Activated CD4-positive, CD25-positive, alpha-beta regulatory T cell treated with anti-CD3 and anti-CD28 coated beads, Interleukin-2, amount 50 U/mL, for 24 hours (primary cell): ENCODE results near the gene TP53TG5.

ENCODE experiments used
- ATAC-seq, 2 donors: fragments of 150-1000 bp; cut with Tn5 transposase; one replicate each; pipeline ENCODE4 v1.10.0; 2021; ENCODE audit warnings: mild to moderate bottlenecking in 1 of 2, moderate library complexity in 1 of 2

Gene TP53TG5

GRCh38 chr20:45405571-45406259, 27.6 kb upstream of the TP53TG5 start:
- ATAC-seq = peak; percentile 32

DNA sequence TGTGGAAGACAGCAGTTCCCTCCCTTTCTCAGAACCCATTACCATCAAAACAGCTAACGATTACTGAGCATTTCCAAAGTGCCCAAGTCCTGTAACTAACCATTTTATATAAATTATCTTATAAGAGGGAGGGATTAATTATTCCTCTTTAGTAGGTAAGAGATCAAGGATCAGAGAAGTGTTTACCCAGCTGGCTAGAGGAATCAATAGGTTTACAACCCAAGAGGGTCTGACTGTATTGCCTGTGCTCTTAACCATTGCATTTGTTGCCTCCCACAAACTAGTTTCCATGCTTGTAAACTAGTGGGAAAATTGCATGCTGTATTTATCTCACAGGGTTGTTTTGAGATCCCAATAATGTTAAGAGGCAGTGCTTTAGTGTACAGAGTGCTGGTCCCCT, 26.3 kb upstream of the TP53TG5 start:
- no peak for ATAC-seq

DNA sequence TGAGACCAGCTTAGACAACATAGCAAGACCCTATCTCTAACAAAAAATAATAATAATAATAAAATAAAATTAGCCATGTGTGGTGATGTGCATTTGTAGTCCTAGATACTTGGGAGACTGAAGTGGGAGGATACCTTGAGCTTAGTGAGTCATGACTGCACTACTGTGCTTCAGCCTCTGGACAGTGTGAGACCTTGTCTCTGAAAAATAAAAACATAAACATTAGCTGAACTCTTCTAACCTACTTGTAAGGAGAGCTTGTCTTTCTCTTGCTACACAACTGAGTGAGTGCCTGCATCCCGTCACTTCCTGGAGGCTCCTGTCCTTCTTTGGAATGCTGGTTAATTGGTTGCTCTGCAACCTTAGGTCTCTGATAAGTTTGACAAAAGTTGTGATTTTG, 24.8 kb upstream of the TP53TG5 start:
- ATAC-seq = no peak

GRCh38 chr20:45400346-45401031, 22.4 kb upstream of the TP53TG5 start:
- no peak for ATAC-seq

- no peak for ATAC-seq
Measured at GRCh38 chr20:45399018-45399417, 20.9 kb upstream of the TP53TG5 start.

- no peak for ATAC-seq
Measured at GRCh38 chr20:45395114-45395415, 16.9 kb upstream of the TP53TG5 start.

GRCh38 chr20:45394221-45395113, 16.3 kb upstream of the TP53TG5 start:
- no peak for ATAC-seq

- no peak for ATAC-seq
Measured at GRCh38 chr20:45392733-45393132, 14.6 kb upstream of the TP53TG5 start.

DNA sequence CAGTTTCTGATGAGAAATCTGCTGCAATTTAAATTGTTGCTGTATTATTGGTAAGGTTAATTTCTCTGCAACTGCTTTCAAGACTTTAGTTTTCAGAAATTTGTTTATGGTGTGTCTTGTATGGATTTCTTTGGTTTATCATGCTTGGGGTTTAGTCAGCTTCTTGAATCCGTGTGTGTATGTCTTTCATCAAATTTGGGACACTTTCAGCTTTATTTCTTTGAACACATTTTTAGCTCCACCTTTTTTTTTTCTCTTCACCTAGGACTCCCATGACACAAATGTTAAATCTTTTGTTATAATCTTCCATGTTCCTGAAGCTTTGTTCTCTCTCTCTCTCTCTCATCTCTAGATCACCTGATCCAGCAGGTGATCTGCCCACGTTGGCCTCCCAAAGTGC, 13.4 kb upstream of the TP53TG5 start:
- ATAC-seq = no peak

GRCh38 chr20:45390931-45391330, 12.8 kb upstream of the TP53TG5 start:
- ATAC-seq = no peak

GRCh38 chr20:45387274-45387673, 9.1 kb upstream of the TP53TG5 start:
- peak in 1 of 2 donors; percentile 17 for ATAC-seq

- ATAC-seq = no peak
Measured at GRCh38 chr20:45377269-45377668, 856 bp downstream of the TP53TG5 start.

DNA sequence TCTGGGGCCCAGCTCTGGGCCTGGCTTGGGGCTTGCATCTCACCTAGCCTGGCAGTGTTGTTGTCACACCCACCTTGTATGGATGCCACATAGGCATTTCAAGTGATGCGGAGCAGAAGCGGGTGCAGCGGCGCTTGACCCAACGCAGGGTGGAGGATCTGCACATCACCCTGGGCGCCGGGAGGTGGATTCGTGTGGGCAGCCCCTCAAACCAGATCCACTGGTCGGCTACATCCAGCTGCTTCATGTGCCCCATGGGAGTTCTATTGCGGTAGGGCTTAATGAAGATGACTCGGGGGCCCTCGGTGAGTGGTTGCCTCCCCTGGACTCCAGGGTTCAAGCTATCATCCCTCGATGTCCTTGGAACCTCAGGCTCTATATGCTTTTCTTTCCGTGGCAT, 3.2 kb downstream of the TP53TG5 start:
- no peak for ATAC-seq

- no peak for ATAC-seq
Measured at GRCh38 chr20:45374101-45374467, 4.0 kb downstream of the TP53TG5 start.

- peak; percentile 92 to 96 for ATAC-seq
Measured at GRCh38 chr20:45373353-45374100, 4.6 kb downstream of the TP53TG5 start.

GRCh38 chr20:45372646-45373352, 5.3 kb downstream of the TP53TG5 start:
- no peak for ATAC-seq

GRCh38 chr20:45372241-45372640, 5.9 kb downstream of the TP53TG5 start:
- no peak for ATAC-seq

DNA sequence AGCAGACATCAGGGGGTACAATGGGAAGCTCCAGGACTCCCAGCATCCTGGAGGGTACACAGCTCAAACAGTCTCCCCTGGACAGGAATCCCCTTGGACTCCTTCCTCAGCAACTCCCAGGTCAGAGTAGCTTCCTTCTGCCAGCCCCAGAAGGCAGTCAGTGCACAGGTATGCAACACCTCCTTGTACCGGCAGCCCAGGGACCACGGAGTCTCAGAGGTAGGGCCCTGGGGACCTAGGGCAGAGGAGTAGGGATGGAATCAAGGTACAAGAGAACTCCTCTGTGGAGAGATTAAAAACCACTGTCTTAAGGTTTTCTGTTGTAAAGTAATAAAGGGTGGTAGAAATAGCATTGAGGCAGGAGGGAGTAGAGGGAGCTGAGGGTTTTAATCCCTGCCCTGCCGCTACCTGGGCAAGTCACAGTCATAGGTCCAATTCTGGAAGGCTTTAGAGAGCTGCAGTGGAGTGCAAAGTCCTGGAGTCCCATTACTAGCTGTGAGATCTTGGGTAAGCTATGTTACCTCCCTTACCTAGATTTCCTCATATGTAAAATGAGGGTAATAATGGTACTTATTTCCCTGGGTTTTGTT, 7.5 kb downstream of the TP53TG5 start:
- no peak for ATAC-seq

DNA sequence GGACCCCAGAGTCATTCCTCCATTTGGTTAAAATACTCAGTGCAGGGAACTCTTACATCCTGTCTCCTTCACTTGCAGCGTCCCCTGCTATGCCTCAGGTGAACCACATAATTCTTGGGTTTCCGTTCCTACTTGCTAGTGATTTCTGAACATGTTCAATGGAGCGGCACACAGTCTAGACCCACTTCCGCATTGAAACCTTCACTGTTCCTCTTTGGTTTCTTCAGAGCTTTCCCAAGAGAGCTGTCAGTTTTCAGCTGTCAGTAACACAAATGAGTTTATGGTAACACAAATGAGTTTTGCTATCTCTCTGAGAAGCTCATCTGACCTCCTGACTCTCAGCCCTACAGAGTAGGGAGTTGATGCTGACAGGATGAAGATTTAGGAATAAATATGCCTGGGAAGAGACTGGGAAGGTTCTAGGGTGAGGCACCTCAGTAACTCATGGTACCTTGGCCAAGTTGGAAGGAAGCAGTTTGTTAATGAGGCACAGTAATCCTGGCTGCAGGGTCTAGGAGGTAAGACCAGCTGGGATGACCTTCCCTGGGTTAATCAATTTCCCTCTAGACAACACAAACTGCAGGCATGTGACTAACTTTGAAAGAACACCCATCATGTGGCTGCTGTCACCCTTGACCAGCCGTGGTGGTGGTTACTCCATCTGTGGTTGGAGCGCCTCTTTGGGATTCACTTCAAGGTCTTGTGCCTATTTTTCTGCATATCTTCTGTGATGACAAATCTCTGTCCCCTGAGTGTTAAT, 9.7 kb downstream of the TP53TG5 start:
- peak; percentile 47 to 51 for ATAC-seq

- no peak for ATAC-seq
Measured at GRCh38 chr20:45367126-45367525, 11.0 kb downstream of the TP53TG5 start.

DNA sequence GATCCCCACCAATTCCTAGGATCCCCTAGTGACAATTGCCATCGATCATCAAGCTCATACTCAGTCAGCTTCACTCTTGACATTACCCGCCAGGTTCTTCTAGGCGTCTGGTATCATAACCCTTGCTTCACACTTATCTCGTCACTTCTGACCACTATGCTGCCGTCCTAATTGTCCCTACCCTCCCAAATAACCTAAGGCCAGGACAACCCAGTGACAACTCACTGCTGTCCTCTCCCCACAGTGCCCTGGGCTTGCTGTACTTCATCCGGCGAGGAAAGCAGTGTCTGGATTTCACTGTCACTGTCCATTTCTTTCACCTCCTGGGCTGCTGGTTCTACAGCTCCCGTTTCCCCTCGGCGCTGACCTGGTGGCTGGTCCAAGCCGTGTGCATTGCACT, 11.5 kb downstream of the TP53TG5 start:
- no peak for ATAC-seq
